Duodenal mucosa (tissue), 2 donors: Measurements from ENCODE around the gene ARID3C.
"Not testable (repeated sequence)": the region's sequence is repeated elsewhere in the genome, so short reads cannot be mapped to it uniquely, and the experiment has no call there.

Experiments used
- H3K27ac ChIP-seq: one replicate; pipeline ENCODE4 v1.7.0; 2013; ENCODE audit warnings: low read depth, low read length
- H3K27me3 ChIP-seq, 2 donors: one replicate each; pipeline ENCODE4 v1.7.0; 2013; ENCODE audit warnings: low read length in 2 of 2, control low read depth in 1 of 2; ENCODE audit not compliant: insufficient read depth in 2 of 2, control insufficient read depth in 1 of 2
- H3K36me3 ChIP-seq, 2 donors: one replicate each; pipeline ENCODE4 v1.7.0; 2013; ENCODE audit warnings: low read length in 2 of 2, control low read depth in 1 of 2; ENCODE audit not compliant: insufficient read depth in 2 of 2, control insufficient read depth in 1 of 2
- H3K4me1 ChIP-seq, 2 donors: one replicate each; pipeline ENCODE4 v1.7.0; 2013; ENCODE audit warnings: low read length in 2 of 2, control low read depth in 1 of 2; ENCODE audit not compliant: insufficient read depth in 2 of 2, control insufficient read depth in 1 of 2
- H3K4me3 ChIP-seq, 2 donors: one replicate each; pipeline ENCODE4 v1.7.0; 2013; ENCODE audit warnings: low read length in 2 of 2, low read depth in 1 of 2
- H3K9ac ChIP-seq, 2 donors: one replicate each; pipeline ENCODE4 v1.7.0; 2013; ENCODE audit warnings: low read length in 2 of 2, low read depth in 1 of 2
- H3K9me3 ChIP-seq, 2 donors: one replicate each; pipeline ENCODE4 v1.7.0; 2013; ENCODE audit warnings: low read length in 2 of 2, control low read depth in 1 of 2; ENCODE audit not compliant: control insufficient read depth in 1 of 2

ARID3C gene

GRCh38 chr9:34639322-34639721 is 10.5 kb upstream of the ARID3C start:
- not testable (repeated sequence) for H3K9ac ChIP-seq, H3K27me3 ChIP-seq, H3K27ac ChIP-seq, H3K4me3 ChIP-seq, H3K9me3 ChIP-seq
- Histone ChIP-seq H3K4me1 (peaks cover 18 to 31% of the 10 kb centered on the region in 2 donors), H3K36me3 (peaks cover 4 to 15% of the 10 kb centered on the region in 2 donors)

GRCh38 chr9:34638138-34638445 is 9.2 kb upstream of the ARID3C start:
- H3K36me3 ChIP-seq, result peaks cover 4 to 15% of the 10 kb centered on the region in 2 donors
- peak overlapping the region; percentile 76 to 90 for H3K4me3 ChIP-seq
- H3K4me1 ChIP-seq, result peaks cover 21 to 31% of the 10 kb centered on the region in 2 donors
- no peaks in the 10 kb centered on the region for H3K27me3 ChIP-seq
- peak overlapping the region; percentile 72 for H3K27ac ChIP-seq
- H3K9me3 ChIP-seq, result no peaks in the 10 kb centered on the region
- H3K9ac ChIP-seq, result peak overlapping the region; percentile 89 to 94

- H3K9me3 ChIP-seq, result no peaks in the 10 kb centered on the region
- no peaks in the 10 kb centered on the region for H3K27me3 ChIP-seq
- peaks cover 4 to 15% of the 10 kb centered on the region in 2 donors for H3K36me3 ChIP-seq
- peak within 1 kb of the TSS; percentile 76 to 90 for H3K4me3 ChIP-seq
- peak within 1 kb of the TSS; percentile 72 for H3K27ac ChIP-seq
- peak within 1 kb of the TSS; percentile 89 to 94 for H3K9ac ChIP-seq
- H3K4me1 ChIP-seq, result peaks cover 21 to 31% of the 10 kb centered on the region in 2 donors
Observed at GRCh38 chr9:34637356-34638137, 8.7 kb upstream of the ARID3C start, which contains the start of gene SIGMAR1. SIGMAR1 (minus strand) TSS chr9:34637787; CDS start chr9:34637697, 90 bp downstream.

GRCh38 chr9:34636791-34637355 is 8.0 kb upstream of the ARID3C start:
- peaks cover 4 to 15% of the 10 kb centered on the region in 2 donors for H3K36me3 ChIP-seq
- peak overlapping the region; percentile 72 for H3K27ac ChIP-seq
- no peaks in the 10 kb centered on the region for H3K27me3 ChIP-seq
- H3K9ac ChIP-seq, result peak overlapping the region; percentile 89 to 94
- peaks cover 21 to 31% of the 10 kb centered on the region in 2 donors for H3K4me1 ChIP-seq
- peak overlapping the region; percentile 76 to 90 for H3K4me3 ChIP-seq
- H3K9me3 ChIP-seq, result no peaks in the 10 kb centered on the region

GRCh38 chr9:34635556-34635955 is 6.7 kb upstream of the ARID3C start:
- no peaks in the 10 kb centered on the region for H3K9me3 ChIP-seq
- H3K9ac ChIP-seq, result peak overlapping the region in 1 of 2 donors; percentile 10
- peaks cover 26 to 32% of the 10 kb centered on the region in 2 donors for H3K4me1 ChIP-seq

GRCh38 chr9:34634551-34635248 is 5.8 kb upstream of the ARID3C start:
- H3K9me3 ChIP-seq, result no peaks in the 10 kb centered on the region
- H3K9ac ChIP-seq, result no peak overlapping the region
- H3K27me3 ChIP-seq, result peaks cover 0 to 3% of the 10 kb centered on the region in 2 donors
- no peak overlapping the region for H3K27ac ChIP-seq
- H3K4me1 ChIP-seq, result peaks cover 32 to 39% of the 10 kb centered on the region in 2 donors
- peaks cover 4 to 15% of the 10 kb centered on the region in 2 donors for H3K36me3 ChIP-seq
- H3K4me3 ChIP-seq, result no peak overlapping the region

More at GRCh38 chr9:34635556-34635955, 6.7 kb upstream of the ARID3C start:
- Histone ChIP-seq H3K27ac (no peak overlapping the region), H3K4me3 (no peak overlapping the region), H3K36me3 (peaks cover 4 to 15% of the 10 kb centered on the region in 2 donors), H3K27me3 (peaks cover 0 to 3% of the 10 kb centered on the region in 2 donors)

- Histone ChIP-seq H3K9me3 (no peaks in the 10 kb centered on the region), H3K36me3 (peaks cover 4 to 15% of the 10 kb centered on the region in 2 donors), H3K27me3 (peaks cover 5 to 9% of the 10 kb centered on the region in 2 donors), H3K27ac (no peak overlapping the region), H3K4me1 (peaks cover 32 to 44% of the 10 kb centered on the region in 2 donors), H3K4me3 (no peak overlapping the region), H3K9ac (no peak overlapping the region)
Observed at GRCh38 chr9:34633851-34634550, 5.1 kb upstream of the ARID3C start.

- Histone ChIP-seq H3K9ac (no peak overlapping the region), H3K4me3 (no peak overlapping the region), H3K27ac (no peak overlapping the region), H3K4me1 (peaks cover 30 to 41% of the 10 kb centered on the region in 2 donors), H3K27me3 (peaks cover 10 to 15% of the 10 kb centered on the region in 2 donors), H3K9me3 (no peaks in the 10 kb centered on the region), H3K36me3 (peaks cover 4 to 15% of the 10 kb centered on the region in 2 donors)
Observed at GRCh38 chr9:34633166-34633565, 4.3 kb upstream of the ARID3C start.

- H3K27me3 ChIP-seq, result peaks cover 36 to 39% of the 10 kb centered on the region in 2 donors
- H3K4me3 ChIP-seq, result peak overlapping the region in 1 of 2 donors; percentile 23
- H3K9ac ChIP-seq, result no peak overlapping the region
- H3K4me1 ChIP-seq, result peaks cover 19 to 21% of the 10 kb centered on the region in 2 donors
- peaks cover 4 to 11% of the 10 kb centered on the region in 2 donors for H3K36me3 ChIP-seq
- H3K9me3 ChIP-seq, result no peaks in the 10 kb centered on the region
- no peak overlapping the region for H3K27ac ChIP-seq
Observed at GRCh38 chr9:34630402-34631154, 1.7 kb upstream of the ARID3C start.
